Inferior parietal cortex (tissue), 1 donor: ENCODE results near the gene ZNF124.

Source experiments
- DNase-seq: peaks from one replicate; pipeline ENCODE4 v3.0.0-alpha.2; 2016; ENCODE audit errors: extremely low spot score

The ZNF124 gene

DNA sequence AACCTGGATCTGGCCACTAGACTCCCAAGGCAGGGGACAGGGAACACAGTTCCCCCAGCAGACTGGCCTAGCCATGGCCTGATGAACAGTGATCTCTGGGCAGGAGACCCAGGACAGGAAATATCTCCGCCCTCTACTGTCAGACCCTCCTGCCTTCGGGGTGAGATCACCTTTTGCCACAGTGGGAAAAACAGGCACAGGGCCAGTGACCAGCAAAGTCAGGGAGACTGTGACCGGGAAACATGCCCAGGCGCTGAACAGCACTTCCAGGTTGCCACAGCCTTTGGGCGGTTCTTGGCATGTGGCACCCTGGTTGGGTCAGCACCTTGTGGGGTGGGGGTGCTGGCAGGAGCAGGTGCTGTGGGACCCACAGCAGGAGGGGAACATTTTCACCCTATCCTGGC lies 58.7 kb downstream of the ZNF124 start:
- DNase-seq: no peak

DNA sequence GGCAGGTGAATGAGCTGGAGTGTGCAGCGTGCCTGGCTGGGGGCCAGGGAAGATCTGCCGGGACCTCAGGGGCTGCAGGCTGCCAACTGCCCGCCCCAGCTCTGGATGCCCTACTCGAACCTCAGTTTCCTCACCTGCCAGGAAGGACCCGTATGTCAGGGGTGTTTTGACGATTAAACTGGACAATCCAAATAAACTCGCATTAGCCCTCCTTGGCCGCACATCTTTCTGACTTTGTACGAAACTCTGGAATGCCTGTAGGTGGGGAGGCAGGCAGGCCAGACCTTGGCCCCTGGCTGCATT lies 59.4 kb downstream of the ZNF124 start:
- no peak for DNase-seq

DNA sequence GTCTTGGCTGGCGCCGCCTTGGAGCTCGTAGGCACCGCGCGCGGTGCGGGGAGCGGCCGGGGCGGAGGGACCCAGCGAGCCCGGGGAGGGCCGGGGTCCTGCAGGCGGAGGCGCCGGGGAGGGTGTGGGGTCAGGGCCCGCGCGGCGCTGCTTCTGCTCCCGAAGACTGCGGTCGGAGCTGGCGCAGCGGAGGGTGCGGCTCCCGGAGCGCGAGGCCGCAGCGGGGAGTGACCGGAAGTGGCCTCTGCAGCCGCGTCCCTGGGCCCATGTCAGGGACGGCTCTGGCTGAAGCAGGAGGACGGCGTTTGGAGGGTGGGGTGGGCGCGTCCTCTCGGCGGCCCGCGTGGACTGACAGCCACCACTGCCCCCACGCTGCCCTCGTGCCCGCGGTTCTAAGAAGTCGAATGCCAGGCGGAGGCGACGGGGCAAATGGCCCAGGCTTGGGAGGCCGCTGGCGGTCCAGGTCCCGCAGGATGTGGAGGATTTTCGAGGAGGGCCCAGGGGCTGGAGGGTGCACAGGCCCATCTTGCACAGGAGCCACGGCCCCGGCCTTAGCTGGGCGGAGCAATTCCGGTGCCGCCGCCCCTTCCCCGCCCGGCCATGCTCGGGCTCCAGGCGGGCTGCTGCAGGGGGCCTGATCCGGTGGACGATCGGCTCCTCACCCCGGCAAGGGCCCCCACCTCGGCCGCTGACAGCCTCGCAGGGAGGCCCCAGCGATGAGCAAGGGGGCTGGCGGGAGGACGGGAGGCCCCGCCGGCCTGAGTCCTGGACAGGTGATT lies 59.9 kb downstream of the ZNF124 start:
- DNase-seq: no peak

DNA sequence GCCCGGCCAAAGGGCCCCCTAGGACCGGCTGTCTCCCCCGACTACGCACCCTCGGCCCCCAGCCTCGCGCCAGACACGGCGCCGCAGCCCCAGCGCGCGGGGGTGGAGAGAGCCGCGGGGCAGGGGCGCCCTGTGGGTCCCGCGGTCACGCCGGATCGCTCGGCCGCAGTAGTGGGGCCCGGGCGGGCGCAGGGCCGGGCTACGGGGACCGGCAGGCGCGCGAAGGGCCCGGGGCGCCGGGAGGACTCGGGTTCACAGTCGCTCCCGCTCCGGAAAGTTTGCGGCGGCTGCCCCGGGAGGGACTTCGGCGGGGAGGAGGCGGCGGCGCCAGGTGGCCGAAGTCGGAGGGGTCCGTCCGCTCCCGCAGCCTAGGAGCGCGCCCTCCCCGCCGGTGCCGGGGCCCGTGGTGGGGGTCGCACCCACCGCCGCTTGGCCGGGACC lies 60.5 kb downstream of the ZNF124 start:
- no peak for DNase-seq

DNA sequence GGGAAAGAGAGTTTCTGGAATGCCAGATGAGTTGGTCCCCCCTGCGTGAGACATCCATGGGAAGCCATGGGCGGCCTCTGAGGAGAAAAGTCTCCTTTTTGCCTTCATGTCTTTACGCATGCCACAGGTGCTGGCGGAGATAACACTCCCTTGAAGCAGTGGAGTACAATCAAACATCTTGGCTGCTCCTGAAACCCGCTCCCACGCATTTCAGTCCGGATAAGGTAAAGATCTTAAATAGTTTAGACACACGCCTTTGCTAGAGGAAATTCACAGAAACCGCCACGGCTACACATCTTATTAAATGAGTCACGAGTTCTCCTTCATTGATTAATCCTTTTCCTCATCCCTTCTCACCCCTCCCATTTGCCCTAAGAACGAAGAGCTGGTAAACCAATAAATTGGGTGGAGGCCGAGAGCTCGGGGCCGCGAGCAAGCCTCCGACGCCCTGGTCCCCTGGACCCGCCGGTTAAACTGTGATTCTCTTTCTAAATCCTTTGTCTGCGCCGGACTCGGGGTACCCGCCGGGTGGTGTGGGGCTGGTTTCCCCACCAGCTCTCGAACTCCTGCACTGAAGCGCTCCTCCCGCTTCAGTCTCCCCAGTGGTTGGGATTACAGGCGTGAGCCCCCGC lies 61.1 kb downstream of the ZNF124 start:
- DNase-seq: peak; percentile 34

DNA sequence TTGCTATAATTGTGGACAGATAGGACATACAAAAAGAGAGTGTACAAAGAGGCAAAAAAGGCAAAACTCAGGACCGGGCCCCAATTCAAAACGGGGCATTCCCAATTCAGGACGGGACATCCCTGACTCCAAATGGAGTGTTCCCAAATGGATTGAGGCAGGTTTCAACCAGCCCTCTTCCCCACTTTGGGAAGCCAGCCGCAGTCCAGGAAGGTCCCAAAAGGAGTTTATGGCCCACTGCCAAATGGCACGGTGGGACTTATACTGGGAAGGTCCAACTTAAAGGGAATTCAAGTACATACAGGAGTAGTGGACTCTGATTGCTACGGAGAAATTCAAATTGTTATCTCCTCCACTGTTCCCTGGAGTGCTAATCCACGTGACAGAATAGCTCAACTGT lies 64.1 kb downstream of the ZNF124 start:
- DNase-seq: no peak

DNA sequence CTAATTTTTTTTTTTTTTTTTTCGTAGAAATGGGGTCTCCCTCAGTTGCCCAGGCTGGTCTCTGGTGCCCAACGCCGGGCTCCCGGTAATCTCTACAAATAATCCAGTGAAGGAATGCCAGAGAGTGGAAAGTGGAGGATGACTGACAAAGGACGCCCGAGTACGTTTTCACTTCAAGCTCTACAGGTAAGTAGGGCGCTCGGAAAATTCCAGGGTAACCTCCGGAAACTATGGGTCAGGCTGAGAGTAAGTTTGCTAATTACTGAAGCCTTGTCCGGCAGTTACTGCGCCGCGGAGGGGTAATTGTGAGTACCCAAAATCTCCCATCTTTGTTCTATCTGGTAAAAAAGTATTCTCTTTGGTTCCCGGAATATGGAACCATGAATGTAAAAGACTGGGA lies 65.9 kb downstream of the ZNF124 start:
- no peak for DNase-seq
